Natural killer cell (primary cell): ENCODE data around the gene COL20A1. TPM values are rescaled to one million over a fixed set of nuclear protein-coding genes. Genes with fewer than 3 reads are reported as not detected.

Experiments used
- ATAC-seq, 3 donors: fragments of 150-1000 bp in 2 of 3; fragments of 200-7000 bp in 1 of 3; cut with Tn5 transposase; 1 replicate in 1 of 3; 2 replicates in 2 of 3; pipeline ENCODE4 v1.10.0; 2021; ENCODE audit warnings: mild to moderate bottlenecking in 2 of 3, moderate library complexity in 2 of 3
- DNase-seq, 2 donors: peaks; one replicate each; pipeline versions ENCODE4 v3.0.0 to v3.0.0-alpha.2; 2013 to 2021; ENCODE audit warnings: mixed read lengths in 1 of 2
- H3K27ac ChIP-seq: one replicate; pipeline ENCODE4 v1.5.1; 2013; ENCODE audit warnings: mild to moderate bottlenecking, low read length
- H3K27me3 ChIP-seq: one replicate; pipeline ENCODE4 v1.6.1; 2013; ENCODE audit warnings: low read length; ENCODE audit not compliant: control insufficient read depth, insufficient read depth
- H3K36me3 ChIP-seq: one replicate; pipeline ENCODE4 v1.6.1; 2013; ENCODE audit warnings: low read length; ENCODE audit not compliant: control insufficient read depth, insufficient read depth
- H3K4me1 ChIP-seq: one replicate; pipeline ENCODE4 v1.6.1; 2013; ENCODE audit warnings: low read length; ENCODE audit not compliant: control insufficient read depth, insufficient read depth
- H3K4me3 ChIP-seq: one replicate; pipeline ENCODE4 v1.5.1; 2013; ENCODE audit warnings: low read length
- H3K9me3 ChIP-seq: one replicate; pipeline ENCODE4 v1.6.1; 2013; ENCODE audit warnings: low read length; ENCODE audit not compliant: control insufficient read depth, insufficient read depth
- H3K27ac Mint-ChIP-seq, 2 donors: one replicate each; pipeline ENCODE4 v1.8.0; 2022; ENCODE audit warnings: mild to moderate bottlenecking in 2 of 2, mixed read lengths in 2 of 2, moderate library complexity in 1 of 2
- H3K27me3 Mint-ChIP-seq, 2 donors: one replicate each; pipeline ENCODE4 v1.8.0; 2022; ENCODE audit warnings: low read depth in 2 of 2, mixed read lengths in 2 of 2
- H3K36me3 Mint-ChIP-seq: one replicate; pipeline ENCODE4 v1.8.0; 2022; ENCODE audit warnings: mixed read lengths
- H3K4me1 Mint-ChIP-seq, 2 donors: one replicate each; pipeline ENCODE4 v1.8.0; 2022; ENCODE audit warnings: mixed read lengths in 2 of 2
- H3K4me3 Mint-ChIP-seq: one replicate; pipeline ENCODE4 v1.8.0; 2022; ENCODE audit warnings: mild to moderate bottlenecking, moderate library complexity, mixed read lengths
- H3K9me3 Mint-ChIP-seq, 2 donors: one replicate each; pipeline ENCODE4 v1.8.0; 2022; ENCODE audit warnings: mixed read lengths in 2 of 2
- WGBS: methylation state at CpG from one replicate; pipeline ENCODE4 v1.1.7; 2013; ENCODE audit warnings: missing lambda C conversion rate; ENCODE audit not compliant: insufficient coverage; 5-methylcytosine and 5-hydroxymethylcytosine counted together
- intact Hi-C: fragments of 100-400 bp; cut with micrococcal nuclease; formaldehyde crosslinking; loops from one replicate; pipeline ENCODE4 v1.14.2; 2022
- total RNA-seq, 4 donors: library from RNA; stranded (reverse); fragments of 120-200 nt in 1 of 4; gene quantifications; one replicate each; pipeline versions ENCODE4 v1.2.3 to v1.2.4, GENCODE V29; 2013 to 2022
- TF ChIP-seq, protein P1 (sequence below): fragments of 200-600 bp; IDR thresholded peaks from one replicate; pipeline ENCODE4 v1.8.0; 2022; ENCODE audit warnings: antibody characterized with exemption

COL20A1 gene
- total RNA-seq, 3 donors from 2014 or later (not counting 1 experiment from before 2014, with no cell fraction given) = 0.12 to 0.33 TPM; not detected in 1

DNA sequence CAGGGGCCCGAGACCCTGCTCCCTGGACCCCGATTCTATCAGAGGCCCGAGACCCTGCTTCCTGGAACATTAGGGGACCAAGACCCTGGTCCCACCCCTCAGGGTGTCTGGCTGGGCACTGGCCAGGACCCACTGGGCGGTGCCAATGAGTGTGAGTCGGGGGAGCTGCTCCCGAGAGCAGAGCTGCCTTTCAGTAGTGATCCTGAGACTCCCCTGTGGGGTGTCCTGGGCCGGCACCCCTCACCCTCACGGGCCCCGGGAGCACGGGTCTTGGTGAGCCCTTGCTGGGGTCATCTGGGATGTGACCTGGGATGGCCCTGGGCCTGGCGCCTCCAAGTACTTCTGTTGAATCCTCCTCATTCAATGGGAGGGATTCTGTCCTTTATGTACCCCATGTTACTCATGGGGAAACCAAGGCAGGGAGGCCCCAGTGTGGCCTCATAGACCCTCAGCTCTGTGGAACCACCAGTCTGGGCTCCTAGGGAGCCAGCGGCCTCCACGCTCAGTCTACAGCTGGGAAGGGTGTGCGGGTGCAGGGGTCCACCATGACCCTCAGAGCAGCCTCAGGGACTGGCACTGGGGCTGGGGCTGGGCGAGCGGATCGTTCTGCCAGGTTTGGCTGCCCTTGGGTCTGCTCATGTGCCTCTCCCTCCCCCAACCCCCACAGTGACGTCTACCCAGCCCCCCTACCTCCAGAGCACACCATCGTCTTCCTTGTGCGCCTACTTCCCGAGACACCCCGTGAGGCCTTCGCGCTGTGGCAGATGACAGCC is 25.6 kb downstream of the COL20A1 start:
- no peak for ATAC-seq
- Histone ChIP-seq H3K4me1 (no peaks in the 10 kb centered on the region), H3K36me3 (no peaks in the 10 kb centered on the region), H3K27me3 (no peaks in the 10 kb centered on the region), H3K27ac (no peak overlapping the region), H3K9me3 (no peaks in the 10 kb centered on the region), H3K4me3 (no peak overlapping the region)
- Mint-ChIP-seq H3K4me3 (no peak overlapping the region), H3K4me1 (no peaks in the 10 kb centered on the region), H3K36me3 (no peaks in the 10 kb centered on the region), H3K9me3 (no peaks in the 10 kb centered on the region), H3K27ac (no peak overlapping the region), H3K27me3 (peaks cover 0 to 8% of the 10 kb centered on the region in 2 donors)
- intact Hi-C loops = no loop called here
- DNase-seq = no peak
- TF ChIP-seq, protein P1, sequence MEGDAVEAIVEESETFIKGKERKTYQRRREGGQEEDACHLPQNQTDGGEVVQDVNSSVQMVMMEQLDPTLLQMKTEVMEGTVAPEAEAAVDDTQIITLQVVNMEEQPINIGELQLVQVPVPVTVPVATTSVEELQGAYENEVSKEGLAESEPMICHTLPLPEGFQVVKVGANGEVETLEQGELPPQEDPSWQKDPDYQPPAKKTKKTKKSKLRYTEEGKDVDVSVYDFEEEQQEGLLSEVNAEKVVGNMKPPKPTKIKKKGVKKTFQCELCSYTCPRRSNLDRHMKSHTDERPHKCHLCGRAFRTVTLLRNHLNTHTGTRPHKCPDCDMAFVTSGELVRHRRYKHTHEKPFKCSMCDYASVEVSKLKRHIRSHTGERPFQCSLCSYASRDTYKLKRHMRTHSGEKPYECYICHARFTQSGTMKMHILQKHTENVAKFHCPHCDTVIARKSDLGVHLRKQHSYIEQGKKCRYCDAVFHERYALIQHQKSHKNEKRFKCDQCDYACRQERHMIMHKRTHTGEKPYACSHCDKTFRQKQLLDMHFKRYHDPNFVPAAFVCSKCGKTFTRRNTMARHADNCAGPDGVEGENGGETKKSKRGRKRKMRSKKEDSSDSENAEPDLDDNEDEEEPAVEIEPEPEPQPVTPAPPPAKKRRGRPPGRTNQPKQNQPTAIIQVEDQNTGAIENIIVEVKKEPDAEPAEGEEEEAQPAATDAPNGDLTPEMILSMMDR = no peak
- 89% methylated on average over 24 of the region's 24 CpGs for whole genome bisulfite sequencing

DNA sequence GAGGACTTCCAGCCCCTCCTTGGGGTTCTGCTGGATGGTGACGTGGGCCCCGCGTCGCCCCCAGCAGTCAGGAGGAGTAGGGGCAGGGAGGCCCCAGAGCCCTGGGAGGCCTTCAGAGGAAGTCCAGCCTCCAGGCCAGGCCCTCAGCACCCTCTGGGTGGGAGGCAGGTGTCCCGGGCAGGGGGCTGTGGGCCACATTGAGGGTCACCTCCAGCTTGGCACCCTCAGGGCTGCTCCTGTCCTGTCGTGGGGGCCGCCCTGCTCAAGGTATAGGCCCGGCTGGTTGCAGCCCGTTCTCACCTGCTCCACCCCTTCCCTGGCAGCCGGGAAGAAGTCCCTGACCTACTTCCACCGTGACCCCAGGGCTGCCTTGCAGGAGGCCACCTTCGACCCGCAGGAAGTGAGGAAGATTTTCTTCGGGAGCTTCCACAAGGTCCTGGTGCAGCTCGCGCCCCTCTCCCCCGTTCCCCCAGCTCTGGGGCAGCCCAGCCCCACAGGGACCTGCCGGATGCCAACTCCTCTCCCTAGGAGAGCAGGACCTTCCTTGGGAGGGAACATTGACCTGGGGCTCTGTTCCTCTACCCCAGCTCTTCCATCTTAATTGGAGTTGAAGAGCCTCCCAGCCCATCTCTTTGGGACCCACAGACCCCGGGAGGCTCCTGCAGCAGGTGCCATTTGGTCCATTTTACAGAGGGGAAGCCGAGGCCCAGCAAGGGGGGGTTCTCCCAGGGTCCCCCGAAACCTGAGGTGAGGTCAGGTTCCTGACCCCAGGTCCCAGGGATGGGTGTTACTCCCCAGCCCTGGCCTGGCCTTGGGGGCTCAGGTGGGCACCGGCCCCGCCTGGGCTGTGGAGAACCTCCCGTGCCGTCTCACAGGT is 26.4 kb downstream of the COL20A1 start:
- Mint-ChIP-seq H3K27ac (no peak overlapping the region), H3K4me1 (no peaks in the 10 kb centered on the region), H3K9me3 (no peaks in the 10 kb centered on the region), H3K4me3 (no peak overlapping the region), H3K36me3 (no peaks in the 10 kb centered on the region), H3K27me3 (peaks cover 6 to 16% of the 10 kb centered on the region in 2 donors)
- intact Hi-C loops = no loop called here
- no peaks in the 10 kb centered on the region for H3K27me3 ChIP-seq
- no peak overlapping the region for H3K27ac ChIP-seq
- no peaks in the 10 kb centered on the region for H3K9me3 ChIP-seq
- ATAC-seq (no peak), DNase-seq (no peak)
- WGBS = 79% methylated on average over 25 of the region's 25 CpGs
- TF ChIP-seq, protein P1 = no peak
- H3K36me3 ChIP-seq = no peaks in the 10 kb centered on the region
- no peaks in the 10 kb centered on the region for H3K4me1 ChIP-seq
- no peak overlapping the region for H3K4me3 ChIP-seq

DNA sequence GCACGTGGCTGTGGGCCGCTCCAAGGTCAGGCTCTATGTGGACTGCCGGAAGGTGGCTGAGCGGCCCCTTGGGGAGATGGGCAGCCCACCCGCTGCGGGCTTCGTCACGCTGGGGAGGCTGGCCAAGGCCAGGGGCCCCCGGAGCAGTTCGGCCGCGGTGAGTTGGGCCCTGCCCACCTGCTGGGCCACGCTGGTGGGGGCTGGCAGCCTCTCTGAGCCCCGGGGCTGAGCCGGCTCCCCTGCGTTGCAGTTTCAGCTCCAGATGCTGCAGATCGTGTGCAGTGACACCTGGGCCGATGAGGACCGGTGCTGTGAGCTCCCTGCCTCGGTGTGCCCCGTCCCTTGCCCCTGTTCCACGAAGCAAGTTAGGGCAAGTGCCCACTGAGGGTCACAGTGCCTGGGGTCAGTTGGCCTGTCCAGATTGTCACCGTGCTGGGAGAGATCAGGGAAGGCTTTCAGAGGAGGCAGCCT is 27.1 kb downstream of the COL20A1 start:
- Histone ChIP-seq H3K4me3 (no peak overlapping the region), H3K4me1 (peaks cover 2% of the 10 kb centered on the region), H3K27me3 (no peaks in the 10 kb centered on the region), H3K27ac (no peak overlapping the region), H3K9me3 (no peaks in the 10 kb centered on the region), H3K36me3 (no peaks in the 10 kb centered on the region)
- ATAC-seq (no peak), DNase-seq (no peak)
- Mint-ChIP-seq H3K4me1 (no peaks in the 10 kb centered on the region), H3K9me3 (no peaks in the 10 kb centered on the region), H3K27me3 (peaks cover 6 to 16% of the 10 kb centered on the region in 2 donors), H3K36me3 (no peaks in the 10 kb centered on the region), H3K27ac (no peak overlapping the region), H3K4me3 (no peak overlapping the region)
- TF ChIP-seq, protein P1 = no peak
- 85% methylated on average over 23 of the region's 23 CpGs for WGBS
- intact Hi-C loops = no loop called here
